ENCODE data around the gene ZNF362.

GRCh38 chr1:33220676-33221384 is 35.5 kb upstream of the ZNF362 start:
- no peak for TF ChIP-seq ATF3 (IDR thresholded peaks at IDR 0.05)
- TF ChIP-seq, protein P1, sequence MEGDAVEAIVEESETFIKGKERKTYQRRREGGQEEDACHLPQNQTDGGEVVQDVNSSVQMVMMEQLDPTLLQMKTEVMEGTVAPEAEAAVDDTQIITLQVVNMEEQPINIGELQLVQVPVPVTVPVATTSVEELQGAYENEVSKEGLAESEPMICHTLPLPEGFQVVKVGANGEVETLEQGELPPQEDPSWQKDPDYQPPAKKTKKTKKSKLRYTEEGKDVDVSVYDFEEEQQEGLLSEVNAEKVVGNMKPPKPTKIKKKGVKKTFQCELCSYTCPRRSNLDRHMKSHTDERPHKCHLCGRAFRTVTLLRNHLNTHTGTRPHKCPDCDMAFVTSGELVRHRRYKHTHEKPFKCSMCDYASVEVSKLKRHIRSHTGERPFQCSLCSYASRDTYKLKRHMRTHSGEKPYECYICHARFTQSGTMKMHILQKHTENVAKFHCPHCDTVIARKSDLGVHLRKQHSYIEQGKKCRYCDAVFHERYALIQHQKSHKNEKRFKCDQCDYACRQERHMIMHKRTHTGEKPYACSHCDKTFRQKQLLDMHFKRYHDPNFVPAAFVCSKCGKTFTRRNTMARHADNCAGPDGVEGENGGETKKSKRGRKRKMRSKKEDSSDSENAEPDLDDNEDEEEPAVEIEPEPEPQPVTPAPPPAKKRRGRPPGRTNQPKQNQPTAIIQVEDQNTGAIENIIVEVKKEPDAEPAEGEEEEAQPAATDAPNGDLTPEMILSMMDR (IDR thresholded peaks at IDR 0.05 in 2 of 3, conservative IDR thresholded peaks at IDR 0.05 in 1 of 3; ENCODE audit: borderline replicate concordance in 1 of 3, insufficient read depth in 1 of 3, low read depth in 2 of 3, low read length in 2 of 3): no peak
- no peak for TF ChIP-seq POLR2A (IDR thresholded peaks at IDR 0.05; ENCODE audit: borderline replicate concordance, extremely low read depth, insufficient read depth, insufficient read length)
- no peak for TF ChIP-seq EZH2 (IDR thresholded peaks at IDR 0.05)
- no peak; the same call in 1 of the 2 replicates for TF ChIP-seq ZFX (IDR thresholded peaks at IDR 0.05)
- no peak for TF ChIP-seq POLR2AphosphoS5 (IDR thresholded peaks at IDR 0.05; ENCODE audit: low read depth, low read length)
- TF ChIP-seq YY1 (IDR thresholded peaks at IDR 0.05; ENCODE audit: extremely low read depth, insufficient replicate concordance, low read depth, low read length): no peak
- TF ChIP-seq EZH2phosphoT487 (IDR thresholded peaks at IDR 0.05; ENCODE audit: borderline replicate concordance): no peak
- TF ChIP-seq ZNF274 (IDR thresholded peaks at IDR 0.05; ENCODE audit: low read depth, low read length): no peak
- TF ChIP-seq SP1 (IDR thresholded peaks at IDR 0.05; ENCODE audit: low read depth): peak; percentile 69
- TF ChIP-seq JUND (IDR thresholded peaks at IDR 0.05): no peak

Measured in HCT116 (cell line).